NCI-H1417 (cell line): ENCODE data around the gene APOBEC3H.
A peak's percentile ranks its signal among the peaks of the same experiment; 100 is the strongest.

Experiments
- DNase-seq, 3 experiments: peaks; one replicate each; lab custom pipeline; 2025; lab: John Stamatoyannopoulos, UW

APOBEC3H gene

DNA sequence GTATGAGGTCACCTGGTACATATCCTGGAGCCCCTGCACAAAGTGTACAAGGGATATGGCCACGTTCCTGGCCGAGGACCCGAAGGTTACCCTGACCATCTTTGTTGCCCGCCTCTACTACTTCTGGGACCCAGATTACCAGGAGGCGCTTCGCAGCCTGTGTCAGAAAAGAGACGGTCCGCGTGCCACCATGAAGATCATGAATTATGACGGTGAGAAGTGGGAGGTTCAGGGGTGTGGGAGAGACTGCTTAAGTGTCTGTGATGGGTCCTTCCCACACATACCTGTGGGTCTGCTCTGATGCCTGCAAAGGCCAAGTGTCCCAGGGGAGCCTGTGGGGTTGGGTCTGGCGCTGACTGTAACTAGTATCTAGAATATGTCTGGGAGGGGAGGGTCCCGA, 16.0 kb upstream of the APOBEC3H start:
- no peak for DNase-seq

DNA sequence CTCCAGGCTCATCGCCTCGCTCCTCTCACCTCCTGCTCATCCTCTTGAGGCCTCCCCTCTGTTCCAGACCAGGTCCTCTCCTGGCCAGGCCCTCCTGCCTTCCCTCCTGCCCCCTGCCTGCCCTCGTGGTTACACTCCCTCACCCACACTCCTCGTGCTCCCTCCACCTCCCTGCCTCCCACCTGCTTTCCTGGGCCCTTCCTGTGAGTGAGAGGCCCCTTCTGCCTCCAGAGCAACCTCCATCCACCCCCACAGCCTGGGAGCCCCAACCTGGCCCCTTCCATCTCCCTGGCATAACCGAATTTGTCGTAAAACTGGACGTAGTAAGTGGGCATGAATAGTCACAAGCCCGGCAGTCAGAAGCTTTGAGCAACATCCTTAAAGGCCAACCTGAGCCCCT, 15.4 kb upstream of the APOBEC3H start:
- no peak for DNase-seq

GRCh38 chr22:39083212-39084165, 13.6 kb upstream of the APOBEC3H start:
- no peak for DNase-seq

DNA sequence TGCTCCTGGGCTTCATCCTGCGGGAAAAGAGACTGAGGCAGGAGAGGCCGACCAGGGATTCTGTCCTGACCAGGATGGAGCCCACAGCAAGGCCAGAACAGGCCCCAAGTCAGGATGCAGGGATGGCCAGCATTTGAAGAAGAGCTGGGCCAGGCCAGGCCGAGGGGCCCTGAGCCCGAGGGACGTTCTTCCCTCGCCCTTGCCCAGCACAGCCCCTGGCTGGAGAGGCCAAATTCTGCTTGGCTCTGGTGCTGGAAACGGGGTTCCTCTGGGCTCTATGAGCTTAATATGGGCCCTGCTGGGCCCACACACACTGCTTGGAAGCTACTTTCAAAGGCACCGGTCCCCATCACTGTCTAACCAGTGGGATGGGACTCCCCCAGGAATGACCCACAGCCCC, 12.4 kb upstream of the APOBEC3H start:
- DNase-seq, result no peak

DNA sequence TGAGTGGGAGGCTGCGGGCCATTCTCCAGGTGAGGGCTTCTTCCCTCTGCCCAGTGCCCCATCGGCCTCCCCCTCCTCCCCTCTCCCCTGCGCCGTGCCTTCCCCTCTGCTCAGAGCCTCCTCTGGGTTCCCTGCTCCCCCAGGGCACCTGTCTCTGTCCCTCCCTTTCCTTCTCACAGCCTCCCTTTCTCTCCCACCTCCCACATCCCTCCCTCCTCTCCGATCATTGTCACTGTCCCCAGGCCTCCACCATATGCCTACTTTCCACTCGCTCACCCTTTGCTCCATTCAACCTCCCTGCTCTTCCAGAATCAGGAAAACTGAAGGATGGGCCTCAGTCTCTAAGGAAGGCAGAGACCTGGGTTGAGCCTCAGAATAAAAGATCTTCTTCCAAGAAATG, 9.9 kb upstream of the APOBEC3H start:
- DNase-seq, result no peak

DNA sequence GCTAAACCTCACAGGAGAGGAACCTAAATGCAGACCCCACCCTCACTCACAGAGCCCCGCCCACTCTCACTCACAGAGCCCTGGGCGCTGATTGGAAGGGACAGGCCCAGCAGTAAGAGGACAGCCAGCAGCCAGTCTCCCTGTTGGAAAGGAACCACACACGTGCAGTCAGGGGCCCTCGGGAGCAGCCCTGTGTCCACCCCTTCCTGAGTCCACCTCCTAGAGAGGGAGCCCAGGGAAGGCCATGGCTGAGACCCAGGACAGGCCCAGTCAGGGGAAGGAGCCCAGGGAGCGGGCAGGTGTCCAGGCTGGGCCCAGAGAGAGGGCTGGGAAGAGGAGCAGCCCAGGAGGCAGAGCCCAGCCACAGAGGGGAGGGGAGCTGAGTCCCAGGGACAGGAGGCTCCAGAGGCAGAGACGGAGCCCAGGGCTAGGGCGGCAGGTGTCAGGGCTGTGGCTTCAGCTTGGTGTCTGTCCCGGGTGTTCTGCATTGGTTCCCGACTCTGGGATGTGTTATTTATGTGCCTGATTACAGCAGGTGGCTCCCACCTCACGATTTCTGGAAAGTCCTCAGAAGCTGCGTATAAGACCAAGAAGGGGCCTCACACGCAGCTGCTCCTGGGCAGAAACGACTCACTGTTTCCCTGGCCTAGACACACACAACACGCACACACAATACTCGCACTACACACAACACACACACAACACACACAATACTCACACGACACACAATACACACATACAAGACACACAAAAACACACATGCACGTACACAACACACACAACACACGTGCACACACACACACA, 9.0 kb upstream of the APOBEC3H start:
- DNase-seq, result peak in 2 of 3 experiments; percentile 22 to 61

- DNase-seq, result no peak
Observed at GRCh38 chr22:39088685-39089032, 8.4 kb upstream of the APOBEC3H start.

GRCh38 chr22:39089928-39090327, 7.1 kb upstream of the APOBEC3H start:
- DNase-seq, result no peak

DNA sequence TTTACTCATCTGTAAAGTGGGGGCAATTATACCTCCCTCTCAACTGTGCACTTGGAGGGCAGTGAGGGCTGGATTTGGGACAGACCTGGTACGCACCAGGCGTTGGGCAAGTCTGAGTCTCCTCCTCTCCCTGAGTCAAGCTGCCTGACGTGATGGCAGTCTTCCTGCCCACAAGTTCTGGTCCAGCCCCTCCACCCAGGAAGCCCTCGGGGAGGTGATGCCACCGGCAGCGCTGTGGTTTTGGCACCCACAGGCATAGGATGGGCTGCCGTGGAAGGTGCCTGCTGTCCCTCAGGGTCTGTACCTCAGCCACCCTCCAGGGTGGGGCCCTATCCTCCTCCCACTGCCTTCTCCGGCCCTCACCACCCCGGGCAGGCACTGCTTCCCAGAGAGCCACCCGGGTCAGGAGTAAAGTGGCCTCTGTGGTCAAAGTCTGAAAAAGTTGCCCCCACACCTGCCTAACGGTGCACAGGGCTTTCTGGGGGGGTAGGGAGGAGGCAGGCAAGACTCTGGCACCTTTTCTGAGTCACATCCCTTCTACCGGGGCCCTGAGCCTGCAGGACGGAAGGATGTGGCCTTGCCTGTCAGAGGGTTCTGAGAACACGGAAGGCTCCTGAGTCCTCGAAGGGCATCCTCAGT, 6.5 kb upstream of the APOBEC3H start:
- DNase-seq, result no peak

GRCh38 chr22:39091126-39092081, 5.6 kb upstream of the APOBEC3H start:
- DNase-seq, result no peak

DNA sequence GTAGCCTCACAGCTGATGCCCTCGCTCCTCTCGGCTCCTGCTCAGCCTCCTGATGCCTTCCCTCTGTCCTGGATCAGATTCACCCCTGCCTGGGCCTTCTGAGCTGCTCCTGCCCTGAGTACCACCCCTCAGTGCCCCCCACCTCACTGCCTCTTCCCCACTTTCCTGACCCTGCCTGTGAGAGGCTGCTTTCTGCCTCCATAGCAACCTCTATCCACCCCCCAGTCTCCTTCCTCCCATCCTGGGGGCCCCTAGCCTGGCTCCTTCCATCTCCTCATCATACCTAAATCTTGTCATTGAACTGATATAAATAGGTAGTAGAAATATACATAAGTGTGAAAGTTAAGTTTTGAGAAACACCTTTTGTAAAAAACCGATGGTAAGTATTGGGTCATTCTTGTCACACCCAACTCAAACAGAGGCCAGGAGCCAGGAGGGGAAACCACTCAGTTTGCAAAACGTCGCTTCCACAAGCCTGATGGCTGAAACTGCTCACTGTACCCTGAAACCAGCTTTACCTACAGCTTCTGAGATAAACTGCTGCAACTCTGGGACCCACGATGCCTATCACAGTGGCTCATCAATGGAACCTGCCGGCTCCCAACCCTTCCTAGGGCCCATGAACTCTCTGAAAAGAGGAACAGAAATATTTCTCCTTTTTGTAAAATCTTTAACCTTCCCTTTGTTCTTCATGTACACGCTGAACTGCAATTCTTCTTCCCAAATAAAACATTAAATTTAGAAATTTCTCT, 4.8 kb upstream of the APOBEC3H start:
- no peak for DNase-seq

GRCh38 chr22:39094717-39095389, 2.2 kb upstream of the APOBEC3H start:
- DNase-seq, result no peak

GRCh38 chr22:39095971-39096370, 1.1 kb upstream of the APOBEC3H start:
- no peak for DNase-seq

- no peak for DNase-seq
Observed at GRCh38 chr22:39098026-39098425, 982 bp downstream of the APOBEC3H start.

DNA sequence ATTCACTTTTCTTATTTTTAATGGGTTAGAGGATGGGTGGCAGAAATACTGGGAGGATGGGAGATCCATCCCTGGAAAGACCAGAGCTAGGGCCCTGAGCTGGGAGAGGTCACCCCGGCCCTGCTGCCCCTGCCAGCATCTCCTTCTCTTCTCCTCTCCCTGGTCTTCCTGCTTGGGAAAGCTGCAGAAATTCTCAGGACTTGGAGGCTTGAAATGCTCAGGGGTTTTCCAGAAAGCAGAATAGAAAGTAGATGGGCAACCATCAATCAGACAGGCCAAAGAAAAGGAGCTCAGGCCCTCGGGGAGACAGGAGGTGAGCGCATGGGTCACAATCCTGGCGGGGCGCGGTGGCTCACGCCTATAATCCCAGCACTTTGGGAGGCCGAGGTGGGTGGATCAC, 1.5 kb downstream of the APOBEC3H start:
- DNase-seq, result no peak

DNA sequence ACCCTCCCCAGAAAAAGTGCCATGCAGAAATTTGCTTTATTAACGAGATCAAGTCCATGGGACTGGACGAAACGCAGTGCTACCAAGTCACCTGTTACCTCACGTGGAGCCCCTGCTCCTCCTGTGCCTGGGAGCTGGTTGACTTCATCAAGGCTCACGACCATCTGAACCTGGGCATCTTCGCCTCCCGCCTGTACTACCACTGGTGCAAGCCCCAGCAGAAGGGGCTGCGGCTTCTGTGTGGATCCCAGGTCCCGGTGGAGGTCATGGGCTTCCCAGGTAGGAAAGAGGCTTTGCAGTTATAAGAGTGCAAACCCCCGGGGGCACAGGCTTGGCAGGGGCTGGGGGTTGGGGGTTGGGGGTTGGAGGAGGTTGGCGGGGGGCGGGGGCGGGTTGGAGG, 4.2 kb downstream of the APOBEC3H start:
- DNase-seq, result no peak

DNA sequence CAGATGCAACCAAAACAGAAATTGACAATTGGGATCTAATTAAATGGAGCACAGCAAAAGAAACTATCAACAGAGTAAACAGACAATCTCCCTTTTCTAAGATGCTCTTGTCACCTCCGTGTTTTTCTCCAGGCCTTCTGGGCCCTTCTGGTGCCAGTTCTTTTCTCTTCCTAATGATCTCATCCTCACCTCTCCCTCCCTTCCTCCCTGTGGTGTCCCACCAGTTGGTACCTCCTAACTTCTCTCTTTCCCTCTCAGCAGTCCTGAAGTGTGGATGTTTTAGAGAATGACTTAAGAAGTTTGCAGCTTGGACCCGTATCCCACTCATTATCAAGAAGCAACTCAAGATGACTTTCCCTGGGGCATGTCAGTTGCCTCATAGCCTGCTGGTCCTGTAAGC, 6.4 kb downstream of the APOBEC3H start:
- DNase-seq, result no peak

DNA sequence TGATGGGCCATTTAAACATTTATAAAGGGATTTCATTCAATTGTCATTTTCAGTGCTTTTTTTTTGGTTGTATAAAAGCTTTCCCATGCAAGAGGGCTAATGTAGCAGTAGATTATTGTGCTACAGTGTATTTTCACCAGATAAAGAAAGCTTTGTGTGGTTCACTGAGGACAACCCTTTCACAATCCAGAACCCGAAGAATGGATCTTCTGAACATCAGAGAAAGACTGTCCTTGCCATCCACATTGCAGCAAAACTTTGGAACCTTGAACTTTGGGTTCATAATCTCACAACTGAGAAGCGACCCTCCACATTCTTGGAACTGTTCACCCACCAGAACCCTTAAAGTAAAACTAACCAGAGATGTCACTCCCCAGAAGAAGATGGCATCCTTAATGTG, 9.3 kb downstream of the APOBEC3H start:
- DNase-seq, result no peak

GRCh38 chr22:39108487-39108886, 11.4 kb downstream of the APOBEC3H start:
- no peak for DNase-seq

DNA sequence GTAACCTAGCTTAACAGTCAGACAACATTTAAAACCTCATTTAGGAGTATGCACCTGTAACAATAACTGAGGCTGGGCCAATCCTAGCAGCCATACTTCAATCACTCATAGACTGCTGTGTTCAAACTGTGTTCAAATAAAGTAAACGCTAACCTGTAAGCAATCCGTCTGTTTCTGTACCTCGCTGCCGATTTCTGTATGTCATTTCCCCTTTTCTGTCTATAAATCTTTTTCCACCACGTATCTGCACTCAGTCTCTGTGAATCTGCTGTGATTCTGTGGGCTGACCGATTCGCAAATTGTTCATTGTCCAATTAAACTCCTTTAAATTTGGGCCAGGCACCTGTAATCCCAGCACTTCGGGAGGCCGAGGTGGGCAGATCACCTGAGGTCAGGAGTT, 12.3 kb downstream of the APOBEC3H start:
- DNase-seq, result no peak
